ENCODE results near the gene GSTA2.
"Not testable (repeated sequence)": the region's sequence is repeated elsewhere in the genome, so short reads cannot be mapped to it uniquely, and the experiment has no call there.

Gene GSTA2

GRCh38 chr6:52786249-52786956, 23.1 kb upstream of the GSTA2 start:
- no peak overlapping the region for H3K9ac ChIP-seq (ENCODE audit: low read length)
- H3K27ac ChIP-seq (ENCODE audit: low read depth, low read length), result no peak overlapping the region
- peaks cover 2% of the 10 kb centered on the region for H3K9me3 ChIP-seq (ENCODE audit: insufficient read depth, low read depth, low read length)
- no peak overlapping the region for H3K4me3 ChIP-seq (ENCODE audit: low read depth, low read length)
- H2BK5ac ChIP-seq (ENCODE audit: low read depth, low read length, poor library complexity), result no peak overlapping the region
- H3K79me2 ChIP-seq (ENCODE audit: control insufficient read depth, insufficient read depth, low read length, poor library complexity), result no peaks in the 10 kb centered on the region
- no peak overlapping the region for H3K23ac ChIP-seq (ENCODE audit: low read length)
- H4K8ac ChIP-seq (ENCODE audit: low read depth, low read length), result no peak overlapping the region
- H3K4me1 ChIP-seq (ENCODE audit: control insufficient read depth in 1 of 2, insufficient read depth in 2 of 2, low read length in 2 of 2), result no peaks in the 10 kb centered on the region
- H3K14ac ChIP-seq (ENCODE audit: low read length), result no peak overlapping the region
- no CpG with 5 or more reads among the region's 24 CpGs for WGBS (ENCODE audit: extremely low coverage, insufficient coverage, insufficient read length)
- no peak overlapping the region for H2BK120ac ChIP-seq (ENCODE audit: insufficient read depth, low read length, poor library complexity)
- no peak overlapping the region for H4K91ac ChIP-seq (ENCODE audit: low read depth, low read length)
- no peak overlapping the region for H3K4ac ChIP-seq (ENCODE audit: low read depth, low read length)
- no peak overlapping the region for H2AFZ ChIP-seq (ENCODE audit: insufficient read depth, low read length, poor library complexity)
- H2BK12ac ChIP-seq (ENCODE audit: low read length), result no peak overlapping the region
- DNase-seq, result no peak
- no peaks in the 10 kb centered on the region for H3K79me1 ChIP-seq (ENCODE audit: low read length)
- no peak overlapping the region for H3K18ac ChIP-seq (ENCODE audit: low read length)
- H2AK5ac ChIP-seq (ENCODE audit: low read length), result no peak overlapping the region
- no peak overlapping the region for H3K4me2 ChIP-seq (ENCODE audit: low read length)
- H3K36me3 ChIP-seq (ENCODE audit: control insufficient read depth in 1 of 2, insufficient read depth in 2 of 2, low read length in 2 of 2), result no peaks in the 10 kb centered on the region
- no peak overlapping the region for H4K12ac ChIP-seq (ENCODE audit: low read depth, low read length)
- H3K27me3 ChIP-seq (ENCODE audit: insufficient read depth, low read length), result no peaks in the 10 kb centered on the region

- H3K27ac ChIP-seq (ENCODE audit: low read depth, low read length); H3K4me2 ChIP-seq (ENCODE audit: low read length); H2AFZ ChIP-seq (ENCODE audit: insufficient read depth, low read length, poor library complexity); H2BK120ac ChIP-seq (ENCODE audit: insufficient read depth, low read length, poor library complexity); H3K4me3 ChIP-seq (ENCODE audit: low read depth, low read length); H3K18ac ChIP-seq (ENCODE audit: low read length); H2AK5ac ChIP-seq (ENCODE audit: low read length); H3K79me2 ChIP-seq (ENCODE audit: control insufficient read depth, insufficient read depth, low read length, poor library complexity); H3K9me3 ChIP-seq (ENCODE audit: insufficient read depth, low read depth, low read length); H4K12ac ChIP-seq (ENCODE audit: low read depth, low read length); H3K36me3 ChIP-seq (ENCODE audit: control insufficient read depth in 1 of 2, insufficient read depth in 2 of 2, low read length in 2 of 2); H2BK5ac ChIP-seq (ENCODE audit: low read depth, low read length, poor library complexity); H3K79me1 ChIP-seq (ENCODE audit: low read length); H4K91ac ChIP-seq (ENCODE audit: low read depth, low read length); H3K4me1 ChIP-seq (ENCODE audit: control insufficient read depth in 1 of 2, insufficient read depth in 2 of 2, low read length in 2 of 2); H3K14ac ChIP-seq (ENCODE audit: low read length); H3K9ac ChIP-seq (ENCODE audit: low read length); H3K23ac ChIP-seq (ENCODE audit: low read length); H3K27me3 ChIP-seq (ENCODE audit: insufficient read depth, low read length); H3K4ac ChIP-seq (ENCODE audit: low read depth, low read length); H4K8ac ChIP-seq (ENCODE audit: low read depth, low read length); H2BK12ac ChIP-seq (ENCODE audit: low read length): not testable (repeated sequence)
- DNase-seq, result peak in 1 of 2 donors; percentile 32
- WGBS (ENCODE audit: extremely low coverage, insufficient coverage, insufficient read length), result no CpG with 5 or more reads among the region's 3 CpGs
Measured at GRCh38 chr6:52782696-52783274, 19.5 kb upstream of the GSTA2 start.

- not testable (repeated sequence) for H3K4me2 ChIP-seq (ENCODE audit: low read length); DNase-seq; H3K4me1 ChIP-seq (ENCODE audit: control insufficient read depth in 1 of 2, insufficient read depth in 2 of 2, low read length in 2 of 2); H3K9ac ChIP-seq (ENCODE audit: low read length); H3K79me1 ChIP-seq (ENCODE audit: low read length); H3K4ac ChIP-seq (ENCODE audit: low read depth, low read length); H3K14ac ChIP-seq (ENCODE audit: low read length); H3K9me3 ChIP-seq (ENCODE audit: insufficient read depth, low read depth, low read length); H2BK120ac ChIP-seq (ENCODE audit: insufficient read depth, low read length, poor library complexity); H3K36me3 ChIP-seq (ENCODE audit: control insufficient read depth in 1 of 2, insufficient read depth in 2 of 2, low read length in 2 of 2); H3K4me3 ChIP-seq (ENCODE audit: low read depth, low read length); H3K23ac ChIP-seq (ENCODE audit: low read length); H2BK12ac ChIP-seq (ENCODE audit: low read length); H4K8ac ChIP-seq (ENCODE audit: low read depth, low read length); H2AK5ac ChIP-seq (ENCODE audit: low read length); H2AFZ ChIP-seq (ENCODE audit: insufficient read depth, low read length, poor library complexity); H3K27me3 ChIP-seq (ENCODE audit: insufficient read depth, low read length); H3K27ac ChIP-seq (ENCODE audit: low read depth, low read length); H3K18ac ChIP-seq (ENCODE audit: low read length); H2BK5ac ChIP-seq (ENCODE audit: low read depth, low read length, poor library complexity); H4K91ac ChIP-seq (ENCODE audit: low read depth, low read length); H3K79me2 ChIP-seq (ENCODE audit: control insufficient read depth, insufficient read depth, low read length, poor library complexity); H4K12ac ChIP-seq (ENCODE audit: low read depth, low read length)
Measured at GRCh38 chr6:52782209-52782608, 18.9 kb upstream of the GSTA2 start.

GRCh38 chr6:52779237-52779636, 16.0 kb upstream of the GSTA2 start:
- Histone ChIP-seq H3K79me2 (ENCODE audit: control insufficient read depth, insufficient read depth, low read length, poor library complexity) (no peaks in the 10 kb centered on the region), H2BK12ac (ENCODE audit: low read length) (no peak overlapping the region), H4K8ac (ENCODE audit: low read depth, low read length) (no peak overlapping the region), H3K9me3 (ENCODE audit: insufficient read depth, low read depth, low read length) (no peaks in the 10 kb centered on the region), H3K23ac (ENCODE audit: low read length) (no peak overlapping the region), H3K4me1 (ENCODE audit: control insufficient read depth in 1 of 2, insufficient read depth in 2 of 2, low read length in 2 of 2) (no peaks in the 10 kb centered on the region), H3K27me3 (ENCODE audit: insufficient read depth, low read length) (no peaks in the 10 kb centered on the region), H3K4me3 (ENCODE audit: low read depth, low read length) (no peak overlapping the region), H3K36me3 (ENCODE audit: control insufficient read depth in 1 of 2, insufficient read depth in 2 of 2, low read length in 2 of 2) (no peaks in the 10 kb centered on the region), H3K27ac (ENCODE audit: low read depth, low read length) (no peak overlapping the region), H3K14ac (ENCODE audit: low read length) (no peak overlapping the region), H3K79me1 (ENCODE audit: low read length) (no peaks in the 10 kb centered on the region), H4K91ac (ENCODE audit: low read depth, low read length) (no peak overlapping the region), H3K4me2 (ENCODE audit: low read length) (no peak overlapping the region), H2BK120ac (ENCODE audit: insufficient read depth, low read length, poor library complexity) (no peak overlapping the region), H3K18ac (ENCODE audit: low read length) (no peak overlapping the region), H3K9ac (ENCODE audit: low read length) (no peak overlapping the region), H2AK5ac (ENCODE audit: low read length) (no peak overlapping the region), H2BK5ac (ENCODE audit: low read depth, low read length, poor library complexity) (no peak overlapping the region), H4K12ac (ENCODE audit: low read depth, low read length) (no peak overlapping the region), H2AFZ (ENCODE audit: insufficient read depth, low read length, poor library complexity) (no peak overlapping the region), H3K4ac (ENCODE audit: low read depth, low read length) (no peak overlapping the region)
- WGBS (ENCODE audit: extremely low coverage, insufficient coverage, insufficient read length), result no CpG with 5 or more reads among the region's 1 CpG
- no peak for DNase-seq
